ENCODE measurements around the gene USP31. TPM values are rescaled to one million over a fixed set of nuclear protein-coding genes. Genes with fewer than 3 reads are reported as not detected.
"Not testable (repeated sequence)": the region's sequence is repeated elsewhere in the genome, so short reads cannot be mapped to it uniquely, and the experiment has no call there.

USP31 gene
- total RNA-seq, 6 experiments from 2014 or later, result 5.0 to 6.2 (median 5.8) TPM

DNA sequence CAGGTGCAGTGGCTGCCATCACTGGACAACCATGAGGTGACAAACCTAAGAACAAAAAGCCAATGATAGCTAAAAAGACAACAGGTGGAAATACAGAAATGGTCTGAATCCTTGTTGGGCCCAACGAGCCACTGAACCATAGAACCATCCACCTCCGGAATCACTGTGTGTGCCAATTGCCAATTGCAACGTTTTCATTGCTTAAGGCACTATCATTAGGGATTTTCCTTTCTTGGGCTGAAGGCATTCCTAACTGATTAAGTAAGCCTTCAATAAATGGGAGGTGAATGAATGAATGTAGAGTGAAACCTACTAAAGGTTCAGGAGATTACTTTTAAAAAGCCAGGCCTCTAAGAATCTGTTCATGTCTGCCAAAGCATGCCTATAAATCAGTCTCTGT lies 3.6 kb downstream of the USP31 start:
- Mint-ChIP-seq H3K27me3 (ENCODE audit: insufficient read depth) (no peaks in the 10 kb centered on the region), H3K4me1 (ENCODE audit: low read depth) (peaks cover 44% of the 10 kb centered on the region), H3K4me3 (no peak overlapping the region; the same call in 1 of the 2 replicates), H3K9me3 (no peaks in the 10 kb centered on the region), H3K36me3 (ENCODE audit: low read depth) (0 out of 2 replicates have a peak, but pooled peaks cover 7% of the 10 kb centered on the region), H3K27ac (peak overlapping the region; percentile 33; the same call in 1 of the 2 replicates)
- TF ChIP-seq CTCF (IDR thresholded peaks at IDR 0.05), result no peak
- DNase-seq, result peak; percentile 40

DNA sequence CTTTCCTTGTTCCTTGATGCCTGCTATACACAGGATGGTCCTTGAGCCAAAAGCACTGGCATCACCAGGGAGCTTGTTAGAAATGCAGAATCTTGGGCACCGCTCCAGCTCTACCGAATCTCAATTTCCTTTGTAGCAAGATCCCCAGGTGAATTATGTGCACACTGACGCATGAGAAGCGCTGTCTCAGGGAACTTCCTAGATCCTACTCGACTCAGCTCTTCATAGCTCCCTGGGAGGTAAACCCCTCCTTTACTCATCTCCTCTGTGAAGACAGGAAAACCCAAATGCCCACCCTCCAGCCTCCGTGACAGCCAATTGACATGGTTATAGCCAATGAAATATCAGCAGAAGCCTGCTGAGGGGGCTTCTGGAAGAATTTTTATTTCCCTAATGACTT lies 4.1 kb downstream of the USP31 start:
- Mint-ChIP-seq H3K27ac (peak overlapping the region; percentile 33), H3K4me1 (ENCODE audit: low read depth) (peaks cover 42% of the 10 kb centered on the region), H3K4me3 (no peak overlapping the region), H3K9me3 (no peaks in the 10 kb centered on the region), H3K27me3 (ENCODE audit: insufficient read depth) (no peaks in the 10 kb centered on the region), H3K36me3 (ENCODE audit: low read depth) (0 out of 2 replicates have a peak, but pooled peaks cover 7% of the 10 kb centered on the region)
- no peak for DNase-seq
- no peak for TF ChIP-seq CTCF (IDR thresholded peaks at IDR 0.05)

GRCh38 chr16:23144393-23144792 lies 4.9 kb downstream of the USP31 start:
- not testable (repeated sequence) for H3K4me3 Mint-ChIP-seq; DNase-seq; H3K27me3 Mint-ChIP-seq (ENCODE audit: insufficient read depth); H3K36me3 Mint-ChIP-seq (ENCODE audit: low read depth); H3K9me3 Mint-ChIP-seq; H3K27ac Mint-ChIP-seq
- H3K4me1 Mint-ChIP-seq (ENCODE audit: low read depth), result peaks cover 35% of the 10 kb centered on the region

- Mint-ChIP-seq H3K27ac (no peak overlapping the region), H3K27me3 (ENCODE audit: insufficient read depth) (no peaks in the 10 kb centered on the region), H3K4me1 (ENCODE audit: low read depth) (peaks cover 35% of the 10 kb centered on the region), H3K36me3 (ENCODE audit: low read depth) (peaks cover 13% of the 10 kb centered on the region), H3K9me3 (peaks cover 6% of the 10 kb centered on the region), H3K4me3 (no peak overlapping the region)
- no peak for TF ChIP-seq CTCF (IDR thresholded peaks at IDR 0.05)
- no peak for DNase-seq
Observed at GRCh38 chr16:23143391-23143790, 5.9 kb downstream of the USP31 start.

DNA sequence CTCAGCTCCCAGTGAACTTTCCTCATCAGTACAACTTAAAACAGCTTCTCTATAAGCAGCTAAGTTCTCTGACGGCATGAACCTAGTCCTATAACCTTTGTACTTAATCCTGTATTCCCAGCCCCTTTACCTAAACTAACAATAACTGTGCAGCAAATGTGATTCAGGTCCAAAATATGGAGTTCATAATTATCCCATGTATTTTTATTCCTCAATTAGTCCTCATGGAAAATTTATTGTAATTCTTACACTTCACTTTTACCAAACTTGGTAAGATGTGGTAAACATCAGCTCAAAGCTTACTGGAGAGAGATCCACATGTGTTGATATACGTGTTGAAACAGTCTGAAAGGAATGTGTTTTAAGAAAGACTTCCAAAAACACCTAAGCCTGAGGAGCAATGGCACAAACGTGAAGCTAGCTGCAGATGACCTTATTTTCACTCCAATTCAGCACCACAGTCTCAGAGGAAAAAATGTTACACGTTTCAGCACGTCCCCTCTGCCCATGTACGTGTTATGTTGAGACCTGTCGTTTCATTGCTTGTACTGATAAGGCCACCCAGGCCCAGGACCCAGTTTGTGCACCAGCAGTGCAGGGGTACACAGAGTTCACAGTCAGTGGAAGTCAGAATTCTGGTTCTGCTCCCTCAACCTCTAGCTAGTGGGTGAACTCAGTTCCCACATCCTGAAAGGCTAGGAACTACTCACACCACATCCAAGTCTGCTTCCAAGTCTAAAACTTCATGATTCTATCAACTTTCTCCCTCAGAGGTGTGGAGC lies 7.1 kb downstream of the USP31 start:
- H3K27ac Mint-ChIP-seq, result no peak overlapping the region
- peaks cover 19% of the 10 kb centered on the region for H3K9me3 Mint-ChIP-seq
- DNase-seq, result no peak
- H3K36me3 Mint-ChIP-seq (ENCODE audit: low read depth), result peaks cover 25% of the 10 kb centered on the region
- H3K27me3 Mint-ChIP-seq (ENCODE audit: insufficient read depth), result no peaks in the 10 kb centered on the region
- no peak overlapping the region for H3K4me3 Mint-ChIP-seq
- H3K4me1 Mint-ChIP-seq (ENCODE audit: low read depth), result peaks cover 24% of the 10 kb centered on the region
- no peak for TF ChIP-seq CTCF (IDR thresholded peaks at IDR 0.05)

GRCh38 chr16:23141500-23141899 lies 7.8 kb downstream of the USP31 start:
- peaks cover 28% of the 10 kb centered on the region for H3K36me3 Mint-ChIP-seq (ENCODE audit: low read depth)
- H3K9me3 Mint-ChIP-seq, result peaks cover 25% of the 10 kb centered on the region
- H3K4me3 Mint-ChIP-seq, result no peak overlapping the region
- no peaks in the 10 kb centered on the region for H3K27me3 Mint-ChIP-seq (ENCODE audit: insufficient read depth)
- H3K27ac Mint-ChIP-seq, result no peak overlapping the region
- H3K4me1 Mint-ChIP-seq (ENCODE audit: low read depth), result peaks cover 17% of the 10 kb centered on the region
- no peak for TF ChIP-seq CTCF (IDR thresholded peaks at IDR 0.05)
- DNase-seq, result no peak

Data from HFFc6 (cell line).